Cardiac muscle cell (in vitro differentiated cells and primary cell): Measurements from ENCODE around the gene EPC1. TPM values are rescaled to one million over a fixed set of nuclear protein-coding genes. Genes with fewer than 3 reads are reported as not detected.

Experiments
- DNase-seq, 2 donors: peaks; one replicate each; pipeline versions ENCODE4 v3.0.0 to v3.0.0-alpha.2; 2010 to 2017; ENCODE audit warnings: low read depth in 1 of 2, low spot score in 1 of 2
- H3K27ac ChIP-seq: fragments of 200-600 bp; sonication (generic); 2 replicates; pipeline ENCODE4 v1.5.1; 2016
- H3K27me3 ChIP-seq: fragments of 200-600 bp; sonication (generic); 2 replicates; pipeline ENCODE4 v1.6.0; 2016; ENCODE audit warnings: control low read depth
- H3K36me3 ChIP-seq: fragments of 200-600 bp; sonication (generic); 2 replicates; pipeline ENCODE4 v1.5.1; 2016; ENCODE audit warnings: control low read depth
- H3K4me1 ChIP-seq: fragments of 200-600 bp; sonication (generic); 2 replicates; pipeline ENCODE4 v1.8.1; 2017; ENCODE audit warnings: low read depth, mild to moderate bottlenecking, mixed run types
- H3K4me3 ChIP-seq: fragments of 200-600 bp; sonication (generic); 2 replicates; pipeline ENCODE4 v1.5.1; 2016; ENCODE audit warnings: mild to moderate bottlenecking
- H3K9me3 ChIP-seq: fragments of 200-600 bp; sonication (generic); 2 replicates; pipeline ENCODE4 v1.5.1; 2017; ENCODE audit warnings: low read depth, mild to moderate bottlenecking, control low read depth
- polyA plus RNA-seq: library from polyadenylated mRNA; unstranded; fragments of >200 nt; fragmentation: Nextera tagmentation; extraction: Ambion mirVana; gene quantifications from 2 replicates; pipeline ENCODE4 v1.2.1, GENCODE V29; 2016
- total RNA-seq: library from RNA; depleted of rRNA; stranded (reverse); fragments of >200 nt; gene quantifications from 2 replicates; pipeline ENCODE4 v1.2.3, GENCODE V29; 2016
- TF ChIP-seq, protein P1 (sequence below): IDR thresholded peaks from 2 replicates; pipeline ENCODE4 v1.5.1; 2012; ENCODE audit warnings: low read depth, mild to moderate bottlenecking, low read length

The EPC1 gene
- total and polyA plus RNA-seq, 2 experiments from 2014 or later: 12.9 to 25.4 TPM

DNA sequence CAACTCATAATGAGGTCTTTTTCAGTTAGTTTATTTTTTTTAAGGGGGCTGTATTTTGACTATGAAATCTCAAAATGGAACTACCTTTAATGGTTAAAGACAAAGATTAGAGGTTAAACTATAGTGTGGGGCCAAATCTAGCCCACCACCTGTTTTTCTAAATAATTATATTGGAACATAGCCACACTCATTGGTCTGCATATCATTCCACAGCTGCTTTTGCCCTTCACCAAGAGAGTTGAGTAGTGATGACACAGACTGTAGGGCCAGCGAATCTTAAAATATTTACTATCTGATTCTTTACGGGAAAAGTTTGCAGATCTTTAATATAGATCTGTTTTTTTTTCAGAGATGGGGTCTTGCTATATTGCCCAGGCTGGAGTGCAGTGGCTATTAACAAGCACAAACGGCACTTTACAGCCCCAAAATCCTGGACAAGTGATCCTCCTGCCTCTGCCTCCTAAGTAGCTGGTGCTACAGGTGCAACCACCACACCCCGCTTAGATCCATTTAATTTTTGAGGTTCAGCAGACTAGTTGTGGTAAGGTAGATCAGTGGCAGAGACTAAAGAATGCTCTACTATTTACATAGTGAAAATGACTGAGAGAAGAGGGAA lies 25.8 kb downstream of the EPC1 start:
- Histone ChIP-seq H3K9me3 (no peaks in the 10 kb centered on the region), H3K27ac (no peak overlapping the region), H3K4me3 (no peak overlapping the region), H3K36me3 (peaks cover 3% of the 10 kb centered on the region), H3K27me3 (no peaks in the 10 kb centered on the region), H3K4me1 (peaks cover 11% of the 10 kb centered on the region)
- DNase-seq: no peak
- TF ChIP-seq, protein P1, sequence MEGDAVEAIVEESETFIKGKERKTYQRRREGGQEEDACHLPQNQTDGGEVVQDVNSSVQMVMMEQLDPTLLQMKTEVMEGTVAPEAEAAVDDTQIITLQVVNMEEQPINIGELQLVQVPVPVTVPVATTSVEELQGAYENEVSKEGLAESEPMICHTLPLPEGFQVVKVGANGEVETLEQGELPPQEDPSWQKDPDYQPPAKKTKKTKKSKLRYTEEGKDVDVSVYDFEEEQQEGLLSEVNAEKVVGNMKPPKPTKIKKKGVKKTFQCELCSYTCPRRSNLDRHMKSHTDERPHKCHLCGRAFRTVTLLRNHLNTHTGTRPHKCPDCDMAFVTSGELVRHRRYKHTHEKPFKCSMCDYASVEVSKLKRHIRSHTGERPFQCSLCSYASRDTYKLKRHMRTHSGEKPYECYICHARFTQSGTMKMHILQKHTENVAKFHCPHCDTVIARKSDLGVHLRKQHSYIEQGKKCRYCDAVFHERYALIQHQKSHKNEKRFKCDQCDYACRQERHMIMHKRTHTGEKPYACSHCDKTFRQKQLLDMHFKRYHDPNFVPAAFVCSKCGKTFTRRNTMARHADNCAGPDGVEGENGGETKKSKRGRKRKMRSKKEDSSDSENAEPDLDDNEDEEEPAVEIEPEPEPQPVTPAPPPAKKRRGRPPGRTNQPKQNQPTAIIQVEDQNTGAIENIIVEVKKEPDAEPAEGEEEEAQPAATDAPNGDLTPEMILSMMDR: no peak

DNA sequence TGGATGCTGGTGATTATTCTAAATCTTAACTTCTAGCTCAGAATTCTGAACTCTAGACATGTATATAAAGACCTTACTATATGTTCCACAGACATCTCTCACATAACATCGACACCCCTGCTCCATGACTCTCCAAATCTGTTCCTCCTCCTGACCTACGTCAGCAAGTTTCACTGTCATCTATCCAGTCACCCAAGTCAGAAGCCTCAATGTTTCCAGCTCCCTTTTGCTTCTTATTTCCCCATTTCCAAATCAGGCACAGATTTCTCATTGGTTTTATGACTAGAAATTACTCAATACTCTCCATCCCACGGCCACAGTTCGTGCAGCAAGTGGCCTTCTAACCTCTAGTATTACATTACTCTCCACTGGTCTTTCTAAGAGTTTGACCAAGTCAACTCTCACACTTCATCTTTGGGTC lies 28.5 kb downstream of the EPC1 start:
- Histone ChIP-seq H3K27ac (no peak overlapping the region), H3K9me3 (no peaks in the 10 kb centered on the region), H3K36me3 (peaks cover 3% of the 10 kb centered on the region), H3K27me3 (no peaks in the 10 kb centered on the region), H3K4me1 (no peaks in the 10 kb centered on the region), H3K4me3 (no peak overlapping the region)
- DNase-seq: no peak
- TF ChIP-seq, protein P1: no peak

DNA sequence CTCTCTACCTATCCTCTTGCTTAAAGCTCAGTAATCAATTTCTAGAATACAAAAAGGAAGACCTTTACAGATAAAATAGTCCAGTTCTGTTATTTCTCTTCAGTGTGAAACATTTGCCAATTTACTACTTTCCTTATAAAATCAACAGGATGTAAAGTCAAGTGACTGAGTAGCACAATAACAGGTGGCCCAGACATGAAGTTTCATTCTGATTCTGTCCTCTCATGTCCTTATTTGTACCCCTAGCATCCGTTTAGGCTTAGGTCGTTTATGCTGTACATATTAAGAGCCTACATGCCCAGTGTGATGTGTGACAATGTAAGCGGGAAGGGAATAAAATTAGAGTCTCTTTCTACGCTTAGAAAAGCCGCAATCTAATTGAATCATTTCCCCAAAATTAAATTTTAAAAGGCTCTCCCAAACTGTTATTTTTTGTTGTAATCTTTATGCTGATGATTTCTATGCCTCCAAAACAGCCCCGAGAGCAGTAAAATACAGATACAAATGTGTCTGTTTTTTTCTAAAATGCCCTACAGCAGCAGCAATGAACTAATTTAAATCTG lies 29.1 kb downstream of the EPC1 start:
- Histone ChIP-seq H3K27ac (no peak overlapping the region), H3K36me3 (peaks cover 3% of the 10 kb centered on the region), H3K4me1 (peaks cover 5% of the 10 kb centered on the region), H3K9me3 (no peaks in the 10 kb centered on the region), H3K27me3 (no peaks in the 10 kb centered on the region), H3K4me3 (no peak overlapping the region)
- TF ChIP-seq, protein P1: no peak
- no peak for DNase-seq

DNA sequence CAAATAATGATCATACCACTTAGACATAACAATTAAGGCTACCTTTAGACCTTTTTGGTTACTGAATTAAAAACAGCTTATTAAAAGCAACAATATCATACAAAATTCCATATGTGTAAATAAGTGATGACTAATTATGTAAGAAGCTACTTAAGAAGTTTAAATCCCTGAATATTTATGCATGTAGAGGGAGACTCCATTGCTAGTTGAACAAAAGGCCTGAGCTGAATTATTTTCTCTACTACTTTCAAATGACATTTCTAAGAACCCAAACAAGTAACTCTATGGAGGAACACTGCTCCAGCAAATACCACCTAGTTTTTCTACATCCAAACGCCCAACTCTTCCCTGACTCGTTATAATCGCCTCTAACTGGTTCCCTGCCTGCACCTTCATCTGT lies 31.5 kb downstream of the EPC1 start:
- DNase-seq: no peak
- no peaks in the 10 kb centered on the region for H3K9me3 ChIP-seq
- peaks cover 20% of the 10 kb centered on the region for H3K4me1 ChIP-seq
- no peaks in the 10 kb centered on the region for H3K27me3 ChIP-seq
- TF ChIP-seq, protein P1: no peak
- no peak overlapping the region for H3K4me3 ChIP-seq
- H3K36me3 ChIP-seq: no peaks in the 10 kb centered on the region
- H3K27ac ChIP-seq: no peak overlapping the region

DNA sequence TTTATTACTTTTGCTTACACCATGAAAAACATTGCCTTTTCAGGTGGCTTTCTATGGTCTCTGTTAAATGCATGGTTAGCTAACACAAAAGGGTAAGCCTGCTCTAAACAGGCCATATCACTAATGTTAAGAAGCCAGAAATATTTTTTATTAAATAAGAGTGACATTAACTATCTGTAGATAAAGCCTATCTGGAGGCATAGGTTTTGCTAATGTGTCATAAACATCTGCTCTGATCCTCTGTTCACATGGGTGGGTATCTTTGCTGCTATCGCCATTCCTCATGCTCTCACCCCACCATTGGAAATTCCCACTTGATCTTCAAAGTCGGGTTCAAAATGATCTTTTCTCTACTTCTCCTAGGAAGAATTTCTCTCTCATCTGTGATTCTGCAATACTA lies 32.4 kb downstream of the EPC1 start:
- TF ChIP-seq, protein P1: no peak
- no peaks in the 10 kb centered on the region for H3K9me3 ChIP-seq
- H3K27me3 ChIP-seq: no peaks in the 10 kb centered on the region
- H3K4me3 ChIP-seq: no peak overlapping the region
- peaks cover 20% of the 10 kb centered on the region for H3K4me1 ChIP-seq
- no peaks in the 10 kb centered on the region for H3K36me3 ChIP-seq
- no peak overlapping the region for H3K27ac ChIP-seq
- DNase-seq: no peak
